Astrocyte (in vitro differentiated cells and primary cell): Measurements from ENCODE around the gene PDE3B. TPM values are rescaled to one million over a fixed set of nuclear protein-coding genes. Genes with fewer than 3 reads are reported as not detected.

Source experiments
- DNase-seq: peaks from one replicate; pipeline ENCODE4 v3.0.0-alpha.2; 2010; ENCODE audit warnings: low read depth
- FAIRE-seq: peaks from 2 replicates; lab custom pipeline; 2011; peaks lifted over from hg19 to GRCh38; lab: Jason Lieb, UNC
- H2AFZ ChIP-seq: 2 replicates; pipeline ENCODE4 v1.6.0; 2012; ENCODE audit warnings: low read depth, low read length, inconsistent platforms
- H3K27ac ChIP-seq: 2 replicates; pipeline ENCODE4 v1.5.1; 2011; ENCODE audit warnings: low read depth, low read length, inconsistent platforms
- H3K27me3 ChIP-seq: 2 replicates; pipeline ENCODE4 v1.6.0; 2011; ENCODE audit warnings: low read length, inconsistent platforms; ENCODE audit not compliant: insufficient read depth
- H3K36me3 ChIP-seq: 2 replicates; pipeline ENCODE4 v1.5.1; 2011; ENCODE audit warnings: low read length, inconsistent platforms; ENCODE audit not compliant: insufficient read depth
- H3K4me1 ChIP-seq: 2 replicates; pipeline ENCODE4 v1.5.1; 2011; ENCODE audit warnings: low read length, inconsistent platforms; ENCODE audit not compliant: insufficient read depth
- H3K4me2 ChIP-seq: 2 replicates; pipeline ENCODE4 v1.6.0; 2012; ENCODE audit warnings: low read length, inconsistent platforms
- H3K4me3 ChIP-seq: 2 replicates; pipeline ENCODE4 v1.5.1; 2011; ENCODE audit warnings: low read depth, mild to moderate bottlenecking, low read length, inconsistent platforms; ENCODE audit not compliant: insufficient read depth
- H3K79me2 ChIP-seq: 2 replicates; pipeline ENCODE4 v1.6.0; 2012; ENCODE audit warnings: mild to moderate bottlenecking, low read length, inconsistent platforms; ENCODE audit not compliant: insufficient read depth
- H3K9ac ChIP-seq: 2 replicates; pipeline ENCODE4 v1.6.0; 2012; ENCODE audit warnings: mild to moderate bottlenecking, low read length, inconsistent platforms
- H3K9me3 ChIP-seq: 2 replicates; pipeline ENCODE4 v1.5.1; 2012; ENCODE audit warnings: low read depth, mild to moderate bottlenecking, low read length, inconsistent platforms; ENCODE audit not compliant: insufficient read depth
- H4K20me1 ChIP-seq: 2 replicates; pipeline ENCODE4 v1.6.0; 2012; ENCODE audit warnings: low read length, inconsistent platforms; ENCODE audit not compliant: insufficient read depth
- H3K27ac Mint-ChIP-seq: one replicate; pipeline ENCODE4 v1.8.0; 2021; ENCODE audit warnings: mild to moderate bottlenecking, mixed read lengths; ENCODE audit not compliant: unreplicated experiment
- H3K27me3 Mint-ChIP-seq: one replicate; pipeline ENCODE4 v1.8.0; 2021; ENCODE audit warnings: low read depth, mixed read lengths; ENCODE audit not compliant: unreplicated experiment
- H3K36me3 Mint-ChIP-seq: one replicate; pipeline ENCODE4 v1.8.0; 2021; ENCODE audit warnings: low read depth, mixed read lengths; ENCODE audit not compliant: unreplicated experiment
- H3K4me1 Mint-ChIP-seq: one replicate; pipeline ENCODE4 v1.8.0; 2021; ENCODE audit warnings: low read depth, mixed read lengths; ENCODE audit not compliant: unreplicated experiment
- H3K4me3 Mint-ChIP-seq: one replicate; pipeline ENCODE4 v1.8.0; 2021; ENCODE audit warnings: mild to moderate bottlenecking, moderate library complexity, mixed read lengths; ENCODE audit not compliant: unreplicated experiment
- H3K9me3 Mint-ChIP-seq: one replicate; pipeline ENCODE4 v1.8.0; 2021; ENCODE audit warnings: mild to moderate bottlenecking, mixed read lengths; ENCODE audit not compliant: unreplicated experiment
- EZH2 ChIP-seq: IDR thresholded peaks from 2 replicates; pipeline ENCODE4 v1.6.1; 2012; ENCODE audit warnings: mild to moderate bottlenecking, low read length, inconsistent platforms; ENCODE audit not compliant: insufficient read depth
- total RNA-seq: library from RNA; stranded (reverse); gene quantifications from 2 replicates; pipeline ENCODE4 v1.2.1, GENCODE V29; 2021
- TF ChIP-seq, protein P1 (sequence below): IDR thresholded peaks from 2 replicates; pipeline ENCODE4 v1.5.1; 2011; ENCODE audit warnings: low read depth, mild to moderate bottlenecking, inconsistent platforms, low read length, moderate library complexity; ENCODE audit not compliant: insufficient read depth

The PDE3B gene
- total RNA-seq, 1 donor from 2014 or later = 2.9 TPM

DNA sequence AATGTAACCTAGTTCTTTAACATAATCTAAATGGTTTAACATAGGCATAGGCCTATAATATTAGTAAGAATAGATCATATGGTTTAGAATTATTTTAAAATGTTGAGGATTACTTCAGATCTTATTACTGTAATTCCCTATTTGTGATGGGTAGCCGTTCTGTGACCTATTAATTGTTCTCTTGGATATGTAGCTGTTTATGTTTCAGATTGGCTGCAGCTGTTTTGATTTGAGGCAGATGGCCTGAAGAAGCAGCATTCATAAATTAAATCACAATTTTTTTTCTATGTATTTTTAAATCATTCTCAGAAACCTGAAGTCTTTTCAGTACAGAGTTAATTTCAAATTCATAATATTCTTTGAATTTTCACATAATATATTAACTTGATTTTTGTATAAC, 104.5 kb downstream of the PDE3B start:
- no peak overlapping the region for H3K27ac Mint-ChIP-seq
- H3K36me3 Mint-ChIP-seq = no peaks in the 10 kb centered on the region
- H3K4me1 Mint-ChIP-seq = peaks cover 3% of the 10 kb centered on the region
- Histone ChIP-seq H3K79me2 (no peaks in the 10 kb centered on the region), H2AFZ (no peak overlapping the region), H3K4me1 (no peaks in the 10 kb centered on the region), H3K9me3 (no peaks in the 10 kb centered on the region), H3K4me2 (no peak overlapping the region), H3K36me3 (no peaks in the 10 kb centered on the region), H3K9ac (no peak overlapping the region), H3K27ac (no peak overlapping the region), H4K20me1 (no peaks in the 10 kb centered on the region), H3K4me3 (no peak overlapping the region), H3K27me3 (no peaks in the 10 kb centered on the region)
- no peak overlapping the region for H3K4me3 Mint-ChIP-seq
- TF ChIP-seq EZH2 = no peak
- TF ChIP-seq, protein P1, sequence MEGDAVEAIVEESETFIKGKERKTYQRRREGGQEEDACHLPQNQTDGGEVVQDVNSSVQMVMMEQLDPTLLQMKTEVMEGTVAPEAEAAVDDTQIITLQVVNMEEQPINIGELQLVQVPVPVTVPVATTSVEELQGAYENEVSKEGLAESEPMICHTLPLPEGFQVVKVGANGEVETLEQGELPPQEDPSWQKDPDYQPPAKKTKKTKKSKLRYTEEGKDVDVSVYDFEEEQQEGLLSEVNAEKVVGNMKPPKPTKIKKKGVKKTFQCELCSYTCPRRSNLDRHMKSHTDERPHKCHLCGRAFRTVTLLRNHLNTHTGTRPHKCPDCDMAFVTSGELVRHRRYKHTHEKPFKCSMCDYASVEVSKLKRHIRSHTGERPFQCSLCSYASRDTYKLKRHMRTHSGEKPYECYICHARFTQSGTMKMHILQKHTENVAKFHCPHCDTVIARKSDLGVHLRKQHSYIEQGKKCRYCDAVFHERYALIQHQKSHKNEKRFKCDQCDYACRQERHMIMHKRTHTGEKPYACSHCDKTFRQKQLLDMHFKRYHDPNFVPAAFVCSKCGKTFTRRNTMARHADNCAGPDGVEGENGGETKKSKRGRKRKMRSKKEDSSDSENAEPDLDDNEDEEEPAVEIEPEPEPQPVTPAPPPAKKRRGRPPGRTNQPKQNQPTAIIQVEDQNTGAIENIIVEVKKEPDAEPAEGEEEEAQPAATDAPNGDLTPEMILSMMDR = no peak
- DNase-seq (no peak), FAIRE-seq (no peak)
- H3K9me3 Mint-ChIP-seq = peaks cover 2% of the 10 kb centered on the region
- H3K27me3 Mint-ChIP-seq = no peaks in the 10 kb centered on the region

DNA sequence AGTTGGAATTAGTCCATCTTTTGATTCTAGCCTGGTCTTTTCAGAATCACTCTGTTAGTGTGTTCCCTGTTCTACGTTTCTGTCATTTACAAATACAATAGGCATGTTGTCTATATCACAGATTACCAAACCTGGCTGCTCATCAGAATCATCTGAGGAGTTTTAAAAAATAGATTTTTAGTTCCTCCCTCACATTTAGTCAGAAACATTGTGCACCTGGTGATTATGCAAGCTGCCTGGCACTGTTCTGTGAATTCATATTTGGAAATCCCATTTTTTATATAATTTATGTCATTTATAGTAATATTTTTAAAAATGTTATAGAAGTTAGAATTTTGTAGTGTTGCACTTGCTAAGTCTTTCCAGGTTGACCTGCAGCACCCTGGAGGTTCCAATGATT, 107.3 kb downstream of the PDE3B start:
- no peaks in the 10 kb centered on the region for H3K9me3 Mint-ChIP-seq
- FAIRE-seq = no peak

DNA sequence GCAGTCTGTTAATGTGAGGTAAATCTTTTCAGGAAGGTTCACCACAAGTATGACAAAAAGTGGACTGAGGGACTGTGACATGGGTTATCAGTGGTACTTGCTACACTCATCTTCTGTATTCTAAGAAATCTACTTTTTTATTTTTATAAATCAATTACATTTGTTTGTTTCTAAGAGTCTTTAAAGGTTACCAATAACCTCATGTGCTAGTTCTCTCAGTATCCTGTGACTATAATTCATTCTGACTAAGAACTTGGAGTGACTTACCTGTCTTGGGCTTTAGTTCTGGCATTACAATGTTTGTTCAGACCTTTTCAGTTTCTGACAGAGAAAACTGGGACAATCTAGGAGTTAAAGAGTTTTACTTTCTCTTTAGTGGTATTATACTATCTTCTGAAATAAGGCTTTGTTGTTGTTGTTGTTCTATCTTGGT, 108.4 kb downstream of the PDE3B start:
- H4K20me1 ChIP-seq = no peaks in the 10 kb centered on the region
- H3K36me3 ChIP-seq = no peaks in the 10 kb centered on the region
- no peak overlapping the region for H3K27ac Mint-ChIP-seq
- no peak overlapping the region for H3K4me2 ChIP-seq
- no peaks in the 10 kb centered on the region for H3K27me3 ChIP-seq
- DNase-seq = no peak
- no peak for FAIRE-seq
- no peak overlapping the region for H3K4me3 Mint-ChIP-seq
- H2AFZ ChIP-seq = no peak overlapping the region
- TF ChIP-seq, protein P1 = no peak
- H3K4me1 ChIP-seq = no peaks in the 10 kb centered on the region
- no peak overlapping the region for H3K4me3 ChIP-seq
- H3K9me3 ChIP-seq = no peaks in the 10 kb centered on the region
- H3K9ac ChIP-seq = no peak overlapping the region
- H3K27me3 Mint-ChIP-seq = no peaks in the 10 kb centered on the region
- H3K4me1 Mint-ChIP-seq = no peaks in the 10 kb centered on the region
- H3K27ac ChIP-seq = no peak overlapping the region
- no peaks in the 10 kb centered on the region for H3K36me3 Mint-ChIP-seq
- no peaks in the 10 kb centered on the region for H3K79me2 ChIP-seq
- H3K9me3 Mint-ChIP-seq = no peaks in the 10 kb centered on the region

More for the DNA sequence above, 107.3 kb downstream of the PDE3B start:
- Histone ChIP-seq H3K4me1 (no peaks in the 10 kb centered on the region), H3K4me2 (no peak overlapping the region), H3K27me3 (no peaks in the 10 kb centered on the region), H4K20me1 (no peaks in the 10 kb centered on the region), H2AFZ (no peak overlapping the region), H3K9ac (no peak overlapping the region), H3K27ac (no peak overlapping the region), H3K4me3 (no peak overlapping the region), H3K79me2 (no peaks in the 10 kb centered on the region), H3K36me3 (no peaks in the 10 kb centered on the region), H3K9me3 (no peaks in the 10 kb centered on the region)
- Mint-ChIP-seq H3K4me1 (peaks cover 3% of the 10 kb centered on the region), H3K27ac (no peak overlapping the region), H3K4me3 (no peak overlapping the region), H3K36me3 (no peaks in the 10 kb centered on the region), H3K27me3 (no peaks in the 10 kb centered on the region)
- DNase-seq = no peak
- no peak for TF ChIP-seq EZH2
- TF ChIP-seq, protein P1 = no peak
